Hematopoietic multipotent progenitor cell treated with erythropoietin and hydrocortisone succinate and interleukin-3 and kit ligand, for 6 days (in vitro differentiated cells): ENCODE measurements around the gene COL5A1.

Source experiments
- DNase-seq: peaks from one replicate; pipeline ENCODE4 v3.0.0-alpha.2; 2015

The COL5A1 gene

DNA sequence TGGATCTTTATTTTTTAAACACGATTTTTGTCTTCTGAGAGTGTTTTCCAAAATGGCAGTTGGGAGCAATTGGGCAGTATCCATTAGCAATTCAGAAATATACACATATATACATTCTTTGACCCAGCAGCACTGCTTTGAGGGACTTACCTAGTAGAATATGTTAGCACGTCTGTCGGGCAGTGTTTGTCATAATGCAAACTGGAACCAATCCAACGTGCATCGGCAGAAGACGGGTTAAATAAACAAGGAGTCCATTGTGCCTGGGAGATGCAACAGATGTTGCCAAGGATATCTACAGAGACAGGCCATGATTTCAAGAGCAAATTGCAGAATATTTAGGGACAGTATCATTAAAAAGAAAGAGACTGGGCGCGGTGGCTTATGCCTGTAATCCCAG, 107.0 kb downstream of the COL5A1 start:
- DNase-seq = no peak

DNA sequence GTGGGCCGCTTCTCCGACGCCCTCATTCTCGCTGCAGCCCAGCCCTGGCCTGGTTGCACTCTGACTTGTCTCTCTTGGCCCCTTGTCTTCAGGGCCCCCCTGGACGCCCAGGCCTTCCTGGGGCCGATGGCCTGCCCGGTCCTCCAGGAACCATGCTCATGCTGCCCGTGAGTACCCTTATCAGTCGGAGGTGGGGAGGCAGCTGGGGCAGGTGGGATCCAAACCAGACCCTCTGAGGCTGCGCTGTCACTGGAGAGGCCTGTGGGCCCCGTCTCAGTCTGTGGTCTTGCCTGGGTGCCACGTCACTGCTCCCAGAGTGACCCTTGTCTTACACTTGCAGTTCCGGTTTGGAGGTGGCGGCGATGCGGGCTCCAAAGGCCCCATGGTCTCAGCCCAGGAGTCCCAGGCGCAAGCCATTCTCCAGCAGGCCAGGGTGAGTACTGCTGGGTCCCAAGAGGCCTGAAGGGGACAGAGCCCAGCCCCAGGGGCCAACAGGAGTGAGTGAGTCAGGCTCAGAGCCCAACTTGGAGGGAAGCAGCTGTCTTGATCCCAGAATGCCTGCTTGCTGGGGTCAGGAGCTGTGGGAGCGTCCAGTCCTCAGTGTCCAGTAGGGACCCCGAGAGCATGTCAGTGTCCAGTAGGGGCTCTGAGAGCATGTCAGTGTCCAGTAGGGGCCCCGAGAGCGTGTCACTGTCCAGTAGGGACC, 109.0 kb downstream of the COL5A1 start:
- no peak for DNase-seq

DNA sequence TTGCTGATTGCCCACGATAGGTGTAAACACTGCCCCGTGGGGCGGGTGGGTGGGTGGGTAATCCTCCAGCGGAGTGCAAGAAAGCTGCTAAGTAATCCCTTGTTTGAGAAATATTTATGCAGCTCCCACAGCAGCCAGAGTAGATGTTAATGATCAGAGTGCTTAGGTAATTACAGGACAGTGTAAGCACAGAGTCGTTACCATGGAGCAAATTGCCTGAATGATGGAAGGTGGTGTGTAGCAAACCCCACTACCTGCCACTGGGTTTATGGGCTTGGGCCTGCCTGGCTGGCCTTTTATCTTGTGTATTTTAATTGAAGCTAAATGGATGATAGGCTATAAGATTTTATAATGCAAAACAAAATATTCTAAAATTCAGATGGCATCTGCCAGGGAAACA, 110.0 kb downstream of the COL5A1 start:
- no peak for DNase-seq

DNA sequence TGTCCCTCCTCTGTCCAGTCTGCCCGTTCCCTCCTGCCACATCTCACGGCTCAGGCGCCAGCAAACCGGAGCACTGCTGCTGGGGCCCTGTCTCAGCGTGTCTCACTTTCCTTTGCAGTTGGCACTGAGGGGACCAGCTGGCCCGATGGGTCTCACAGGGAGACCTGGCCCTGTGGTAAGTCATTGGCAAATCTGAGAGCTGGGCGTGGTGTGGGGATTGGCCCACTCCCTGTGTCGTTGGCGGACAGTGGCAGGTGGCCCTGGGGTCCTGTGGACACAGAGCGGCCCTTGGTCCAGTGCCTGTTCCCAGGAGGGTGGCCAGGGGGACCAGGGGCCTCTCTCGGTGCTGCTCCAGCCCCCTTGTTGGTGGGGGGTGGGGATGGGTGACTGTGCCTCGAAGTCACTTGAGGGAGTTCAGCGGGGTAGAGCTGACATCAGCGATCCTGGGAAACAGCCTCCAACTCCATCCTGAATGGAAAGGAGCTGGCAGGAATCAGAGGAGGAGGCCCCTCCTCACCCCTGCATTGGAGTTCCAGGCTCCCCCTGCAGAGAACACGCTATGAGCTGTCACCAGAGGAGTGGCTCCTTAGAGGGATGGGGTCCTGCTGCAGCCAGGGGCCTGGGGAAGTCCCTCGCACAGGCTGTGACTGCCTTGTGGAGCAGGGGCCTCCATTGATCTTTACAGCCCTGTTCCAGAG, 111.0 kb downstream of the COL5A1 start:
- no peak for DNase-seq

- no peak for DNase-seq
These were observed 111.6 kb downstream of the COL5A1 start for GRCh38 chr9:134753191-134753590.

- DNase-seq = no peak
These were observed 113.8 kb downstream of the COL5A1 start for GRCh38 chr9:134755221-134755907.

- DNase-seq = no peak
These were observed 114.5 kb downstream of the COL5A1 start for GRCh38 chr9:134756098-134756497.

DNA sequence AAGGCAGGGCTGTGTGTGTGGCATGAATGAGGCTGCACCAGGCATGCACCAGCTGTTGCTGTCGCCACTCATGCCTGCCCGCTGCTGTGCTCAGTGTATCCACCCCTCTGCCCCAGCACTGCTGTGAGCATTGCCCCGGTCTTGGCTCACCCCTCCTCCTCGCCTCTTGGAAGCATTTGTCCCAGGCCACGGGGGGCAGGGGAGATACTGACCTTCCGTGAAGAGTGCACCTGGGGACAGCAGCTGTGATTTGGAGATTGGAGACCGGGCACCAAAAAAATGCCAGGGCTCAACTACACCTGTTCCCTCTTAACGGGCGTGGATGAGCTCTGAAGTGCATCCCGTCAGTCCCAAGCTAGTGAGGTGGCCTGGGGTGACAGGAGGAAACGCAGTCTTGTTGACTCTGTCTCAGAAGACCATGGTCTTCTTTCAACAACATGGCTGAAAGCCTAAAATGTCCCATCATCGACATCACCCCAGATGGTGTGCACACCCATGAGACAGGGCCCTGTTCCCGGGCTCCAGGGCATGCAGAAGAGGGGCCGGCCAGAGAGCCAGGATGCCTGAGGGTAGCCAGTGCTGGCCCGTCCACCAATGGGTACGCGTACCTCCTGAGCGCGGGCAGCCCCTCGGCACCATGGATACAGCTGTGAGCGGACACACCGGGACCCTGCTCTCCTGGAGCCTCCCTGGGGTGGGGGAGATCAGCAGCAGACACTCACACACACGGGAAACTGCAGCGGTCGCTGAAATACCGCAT, 115.8 kb downstream of the COL5A1 start:
- DNase-seq = no peak

DNA sequence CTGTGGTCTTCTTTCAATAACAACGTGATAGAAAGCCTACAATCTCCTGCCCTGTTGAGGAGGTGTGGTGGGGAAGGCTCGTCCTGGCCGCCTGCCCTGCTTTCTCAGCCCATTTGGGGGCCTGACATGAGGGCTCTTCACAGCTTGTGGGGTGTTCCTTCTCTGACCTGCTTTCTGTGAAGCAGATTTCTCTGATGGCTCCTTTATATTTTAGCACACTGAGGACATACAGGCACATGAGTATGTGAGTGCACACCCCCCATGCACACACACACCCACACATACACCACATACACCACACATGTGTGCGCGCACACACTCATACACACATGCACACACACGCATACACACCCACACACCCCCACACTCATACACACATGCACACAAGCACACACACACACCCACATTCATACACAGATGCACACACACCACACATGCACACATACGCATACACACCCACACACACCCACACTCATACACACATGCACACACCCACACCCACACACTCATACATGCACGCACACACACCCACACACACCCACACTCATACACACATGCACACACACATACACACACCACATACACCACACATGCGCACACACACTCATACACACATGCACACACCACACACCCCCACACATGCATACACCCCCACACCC, 117.5 kb downstream of the COL5A1 start:
- no peak for DNase-seq

DNA sequence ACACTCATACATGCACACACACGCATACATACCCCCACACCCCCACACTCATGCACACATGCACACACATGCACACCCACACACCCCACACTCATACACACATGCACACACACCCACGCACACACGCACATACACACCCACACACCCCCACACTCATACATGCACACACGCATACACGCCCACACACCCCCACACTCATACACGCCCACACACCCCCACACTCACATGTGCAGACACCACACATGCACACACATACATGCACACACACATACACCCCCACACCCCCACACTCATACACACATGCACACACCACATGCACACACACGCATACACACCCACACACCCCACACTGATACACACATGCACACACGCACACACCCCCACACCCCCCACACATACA, 118.3 kb downstream of the COL5A1 start:
- no peak for DNase-seq

DNA sequence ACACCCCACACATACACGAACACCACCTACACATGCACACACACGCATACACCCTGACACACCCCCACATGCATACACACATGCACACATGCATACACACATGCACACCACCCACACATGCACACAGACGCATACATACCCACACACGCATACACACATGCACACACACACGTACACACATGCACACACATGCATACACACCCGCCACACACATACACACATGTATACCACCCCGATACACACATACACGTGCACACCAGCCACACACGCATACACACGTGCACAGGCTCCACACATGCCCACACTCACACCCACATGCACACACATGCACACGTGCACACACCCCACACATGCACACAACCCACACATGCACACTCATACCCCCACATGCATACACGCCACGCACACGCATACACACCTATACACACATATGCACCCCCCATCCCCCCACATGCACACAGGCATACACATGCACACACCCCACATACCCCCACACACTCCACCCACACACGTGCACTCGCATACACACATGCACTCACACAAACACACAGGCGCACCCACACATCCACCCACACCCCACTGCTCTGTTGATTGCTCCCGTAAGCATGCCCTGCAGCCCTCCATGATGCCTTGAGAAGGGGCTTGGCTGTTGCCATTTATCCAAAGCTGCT, 119.3 kb downstream of the COL5A1 start:
- no peak for DNase-seq

- no peak for DNase-seq
These were observed 123.1 kb downstream of the COL5A1 start for GRCh38 chr9:134764473-134765269.

GRCh38 chr9:134765785-134766184, 124.2 kb downstream of the COL5A1 start:
- DNase-seq = no peak

- peak; percentile 19 for DNase-seq
These were observed 125.0 kb downstream of the COL5A1 start for GRCh38 chr9:134766587-134766986.

DNA sequence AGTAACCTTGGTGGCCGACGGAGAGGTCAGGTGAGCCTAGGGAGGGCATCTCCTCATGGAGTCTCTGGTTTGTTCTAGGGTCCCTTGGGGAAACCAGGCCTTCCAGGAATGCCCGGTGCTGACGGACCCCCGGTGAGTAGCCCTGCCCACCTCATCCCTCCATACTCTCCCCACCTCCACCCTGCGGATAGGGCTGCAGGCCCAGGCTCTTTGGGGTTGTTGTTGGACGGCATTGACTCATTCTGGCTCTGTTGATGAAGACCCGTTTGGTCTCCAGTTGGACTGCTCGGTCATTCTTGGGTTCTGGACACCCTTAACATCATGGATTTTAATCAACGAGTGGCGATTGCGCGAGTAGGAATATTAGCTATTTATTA, 126.7 kb downstream of the COL5A1 start:
- DNase-seq = no peak

DNA sequence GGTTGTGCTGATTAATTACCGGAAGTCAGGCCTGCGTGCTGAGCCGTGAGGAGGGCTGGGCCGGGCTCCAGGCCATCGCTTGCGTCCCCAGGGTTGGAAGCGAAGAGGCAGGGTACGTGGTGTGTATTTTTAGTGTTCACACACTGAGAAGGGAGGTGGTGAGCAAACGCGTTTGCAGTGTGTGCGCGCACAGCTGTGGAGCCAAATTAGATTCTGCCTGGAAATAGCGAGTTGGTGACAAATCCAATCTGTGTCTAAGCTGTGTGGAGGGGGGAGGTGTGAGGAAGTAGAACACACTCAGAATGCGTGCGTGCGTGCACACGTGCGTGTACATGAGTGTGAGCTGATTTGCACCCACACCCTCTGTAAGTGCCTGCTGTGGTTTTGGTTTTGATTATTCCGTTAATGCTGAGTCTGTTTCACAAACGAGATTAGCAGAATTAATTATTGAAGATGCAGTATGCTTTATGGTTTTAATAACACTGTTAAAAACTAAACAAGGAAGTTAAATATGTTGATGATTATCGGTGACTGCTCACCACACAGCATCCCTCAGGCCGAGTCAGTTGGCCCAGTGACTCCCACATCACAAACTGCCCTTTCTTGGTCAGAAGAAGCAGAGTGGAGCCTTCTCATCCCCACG, 127.2 kb downstream of the COL5A1 start:
- peak; percentile 53 for DNase-seq

- peak; percentile 46 for DNase-seq
These were observed 129.7 kb downstream of the COL5A1 start for GRCh38 chr9:134770972-134771971.

GRCh38 chr9:134772331-134772730, 130.7 kb downstream of the COL5A1 start:
- no peak for DNase-seq

DNA sequence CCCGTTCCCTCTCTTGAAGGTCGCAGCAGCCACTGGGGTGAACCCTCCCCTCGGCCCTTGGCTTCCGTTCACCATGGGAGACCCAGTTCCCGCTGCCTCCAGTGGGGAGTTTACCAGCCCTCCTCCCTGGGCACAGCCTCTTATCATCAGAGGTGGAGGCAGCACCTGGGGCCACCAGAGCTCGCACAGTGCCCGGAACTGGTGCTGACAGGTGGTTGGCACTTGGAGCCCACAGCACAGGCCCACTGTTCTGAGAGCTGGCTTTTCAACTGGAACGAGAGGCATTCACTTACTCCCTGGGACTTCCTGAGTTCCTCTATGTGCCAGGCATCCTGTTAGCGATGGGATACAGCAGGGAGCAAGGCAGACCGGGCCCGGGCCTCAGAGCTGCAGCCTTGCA, 132.2 kb downstream of the COL5A1 start:
- no peak for DNase-seq

GRCh38 chr9:134774410-134774809, 132.8 kb downstream of the COL5A1 start:
- no peak for DNase-seq
